Endothelial cell of umbilical vein (primary cell): ENCODE data around the gene PRAMEF1. TPM values are rescaled to one million over a fixed set of nuclear protein-coding genes. Genes with fewer than 3 reads are reported as not detected.

Source experiments
- BruUV-seq: library from RNA; stranded (reverse); fragments of 400-500 nt; replicated peaks from 2 replicates; lab custom pipeline; 2021; lab: Mats Ljungman, UMichigan
- CTCF ChIA-PET: fragments of 300-600, 350-600 bp; sonication (Branson Sonifier 250); formaldehyde crosslinking; loops from one replicate; lab custom pipeline; 2021; ENCODE audit warnings: antibody characterized with exemption, inconsistent platforms; lab: Charles Lee
- POLR2A ChIA-PET: fragments of 300-600, 350-600 bp; sonication (Branson Sonifier 250); formaldehyde crosslinking; loops from one replicate; lab custom pipeline; 2021; ENCODE audit warnings: antibody characterized with exemption, inconsistent platforms; lab: Charles Lee
- DNase-seq: peaks from one replicate; pipeline ENCODE4 v3.0.0-alpha.2; 2011; ENCODE audit warnings: low read depth, low spot score
- FAIRE-seq: peaks from 2 replicates; lab custom pipeline; 2011; peaks lifted over from hg19 to GRCh38; lab: Jason Lieb, UNC
- H2AFZ ChIP-seq: 2 replicates; pipeline ENCODE4 v1.6.0; 2012; ENCODE audit warnings: low read depth, low read length, control low read depth, inconsistent platforms
- H3K27ac ChIP-seq: 2 replicates; pipeline ENCODE4 v1.5.1; 2011; ENCODE audit warnings: low read depth, mild to moderate bottlenecking, control low read depth, low read length, moderate library complexity; ENCODE audit not compliant: insufficient read depth
- H3K27me3 ChIP-seq, 2 experiments: 2 replicates each; pipeline versions ENCODE4 v1.6.0 to v1.6.1; 2011; ENCODE audit warnings: low read length in 2 of 2, mixed read lengths in 1 of 2; ENCODE audit not compliant: control insufficient read depth in 2 of 2, insufficient read depth in 2 of 2
- H3K36me3 ChIP-seq, 2 experiments: 2 replicates in 1 of 2; 3 replicates in 1 of 2; pipeline ENCODE4 v1.5.1; 2011; ENCODE audit warnings: low read length in 2 of 2, mild to moderate bottlenecking in 1 of 2, moderate library complexity in 1 of 2; ENCODE audit not compliant: control insufficient read depth in 2 of 2, insufficient read depth in 2 of 2; ENCODE audit errors: extremely low read depth in 1 of 2
- H3K4me1 ChIP-seq: 3 replicates; pipeline ENCODE4 v1.5.1; 2011; ENCODE audit warnings: mild to moderate bottlenecking, low read length; ENCODE audit not compliant: control insufficient read depth, insufficient read depth; ENCODE audit errors: extremely low read depth
- H3K4me2 ChIP-seq: 2 replicates; pipeline ENCODE4 v1.6.1; 2011; ENCODE audit warnings: low read length, control low read depth, mixed read lengths; ENCODE audit not compliant: insufficient read depth
- H3K4me3 ChIP-seq, 3 experiments: fragments of 200-600 bp in 1 of 3; sonication (generic), shearing (Covaris generic) in 1 of 3; replicated peaks in 1 of 3; 2 replicates each; pipeline ENCODE4 v1.5.1; 2011 to 2016; ENCODE audit warnings: control low read depth in 3 of 3, low read length in 3 of 3, mild to moderate bottlenecking in 2 of 3, inconsistent platforms in 1 of 3, low read depth in 1 of 3, moderate library complexity in 1 of 3; ENCODE audit not compliant: insufficient read depth in 1 of 3
- H3K79me2 ChIP-seq: 2 replicates; pipeline ENCODE4 v1.6.0; 2012; ENCODE audit warnings: low read length, inconsistent platforms; ENCODE audit not compliant: control insufficient read depth, insufficient read depth
- H3K9ac ChIP-seq: replicated peaks from 2 replicates; pipeline ENCODE3; 2011; ENCODE audit warnings: low read length, control low read depth; ENCODE audit not compliant: insufficient read depth; ENCODE audit errors: extremely low read depth
- H3K9me1 ChIP-seq: replicated peaks from 3 replicates; pipeline ENCODE4 v1.6.0; 2011; ENCODE audit warnings: mild to moderate bottlenecking, low read length; ENCODE audit not compliant: control insufficient read depth, insufficient read depth; ENCODE audit errors: extremely low read depth
- H3K9me3 ChIP-seq: replicated peaks from 2 replicates; pipeline ENCODE4 v1.5.1; 2012; ENCODE audit warnings: low read length, inconsistent platforms; ENCODE audit not compliant: control insufficient read depth, insufficient read depth
- H4K20me1 ChIP-seq: replicated peaks from 2 replicates; pipeline ENCODE3; 2011; ENCODE audit warnings: mild to moderate bottlenecking, low read length; ENCODE audit not compliant: control insufficient read depth, insufficient read depth; ENCODE audit errors: extremely low read depth
- EZH2 ChIP-seq: IDR thresholded peaks from 2 replicates; pipeline ENCODE4 v1.6.1; 2012; ENCODE audit warnings: borderline replicate concordance, low read depth, mild to moderate bottlenecking, moderate library complexity, low read length, inconsistent platforms; ENCODE audit not compliant: severe bottlenecking
- FOS ChIP-seq: IDR thresholded peaks from 2 replicates; pipeline ENCODE4 v1.6.1; 2011; ENCODE audit warnings: mild to moderate bottlenecking, low read length, moderate library complexity, borderline replicate concordance; ENCODE audit not compliant: insufficient read depth
- JUN ChIP-seq: IDR thresholded peaks from 2 replicates; pipeline ENCODE4 v1.6.1; 2011; ENCODE audit warnings: borderline replicate concordance, low read depth; ENCODE audit not compliant: insufficient read length, insufficient read depth
- MYC ChIP-seq: IDR thresholded peaks from one replicate; pipeline ENCODE4 v1.6.1; 2011; ENCODE audit warnings: mild to moderate bottlenecking, low read depth, low read length
- POLR2AphosphoS5 ChIP-seq: IDR thresholded peaks from 2 replicates; pipeline ENCODE4 v1.6.1; 2012; ENCODE audit warnings: low read depth, mild to moderate bottlenecking, control low read depth, low read length, moderate library complexity; ENCODE audit not compliant: insufficient read depth
- dilution Hi-C: fragments of 300-500 bp; cut with MboI; formaldehyde crosslinking; loops from one replicate; pipeline ENCODE4 v1.15.0; 2019; ENCODE audit warnings: low sequenced_read_pairs; ENCODE audit not compliant: extremely low pct_ligation_motif_present
- intact Hi-C: fragments of 100-400 bp; cut with micrococcal nuclease; formaldehyde crosslinking; loops from one replicate; pipeline ENCODE4 v1.10.0; 2022
- polyA plus RNA-seq, 4 experiments: library from polyadenylated mRNA; depleted of rRNA in 3 of 4; stranded (reverse) in 3 of 4; unstranded in 1 of 4; fragments of >200 nt; gene quantifications; 2 replicates each; pipeline versions ENCODE4 v1.2.1 to v1.2.3, GENCODE V29; 2011 to 2012; ENCODE audit warnings: missing spikeins in 1 of 4
- total RNA-seq: library from RNA; stranded (reverse); gene quantifications from 2 replicates; pipeline ENCODE4 v1.2.3, GENCODE V29; 2021
- TF ChIP-seq, protein P1 (sequence below), 2 donors: IDR thresholded peaks; 1 replicate in 1 of 2; 2 replicates in 1 of 2; pipeline ENCODE4 v1.5.1; 2011; ENCODE audit warnings: low read length in 2 of 2, mild to moderate bottlenecking in 2 of 2, moderate library complexity in 2 of 2, control low read depth in 1 of 2, inconsistent platforms in 1 of 2, low read depth in 1 of 2; ENCODE audit not compliant: insufficient read depth in 1 of 2; ENCODE audit errors: extremely low read depth in 1 of 2
- TF ChIP-seq, protein P2 (sequence below): IDR thresholded peaks from 2 replicates; pipeline ENCODE4 v1.6.1; 2011; ENCODE audit not compliant: insufficient read depth, insufficient read length

The PRAMEF1 gene
- total and polyA plus RNA-seq, 2 donors (not counting 3 experiments of a cell fraction or from before 2014, with no cell fraction given) = not detected

DNA sequence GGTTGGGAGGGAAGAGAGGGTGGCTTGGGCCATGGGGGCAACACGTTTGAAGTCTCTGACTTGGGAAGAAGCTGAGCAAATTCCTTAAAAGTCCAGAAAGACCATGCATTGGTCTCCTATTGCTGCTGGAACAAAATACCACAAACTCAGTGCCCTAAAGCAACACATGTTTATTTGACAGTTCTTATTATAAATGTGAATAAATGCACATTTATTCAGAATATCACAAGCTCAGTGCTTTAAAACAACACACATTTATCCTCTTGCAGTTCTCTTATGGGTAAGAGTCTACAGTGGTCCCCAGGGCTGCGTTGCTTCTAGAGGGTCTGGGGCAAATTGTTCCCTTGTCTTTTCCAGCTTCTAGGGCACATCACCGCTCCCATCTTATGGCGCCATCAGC, 27.7 kb upstream of the PRAMEF1 start:
- H3K4me1 ChIP-seq = no peaks in the 10 kb centered on the region
- ChIA-PET CTCF (no interaction called here), POLR2A (no interaction called here)
- FAIRE-seq = no peak
- H3K36me3 ChIP-seq = no peaks in the 10 kb centered on the region
- H3K79me2 ChIP-seq = no peaks in the 10 kb centered on the region
- TF ChIP-seq EZH2 (no peak), MYC (no peak), POLR2AphosphoS5 (no peak), JUN (no peak), FOS (no peak)
- TF ChIP-seq, protein P1, sequence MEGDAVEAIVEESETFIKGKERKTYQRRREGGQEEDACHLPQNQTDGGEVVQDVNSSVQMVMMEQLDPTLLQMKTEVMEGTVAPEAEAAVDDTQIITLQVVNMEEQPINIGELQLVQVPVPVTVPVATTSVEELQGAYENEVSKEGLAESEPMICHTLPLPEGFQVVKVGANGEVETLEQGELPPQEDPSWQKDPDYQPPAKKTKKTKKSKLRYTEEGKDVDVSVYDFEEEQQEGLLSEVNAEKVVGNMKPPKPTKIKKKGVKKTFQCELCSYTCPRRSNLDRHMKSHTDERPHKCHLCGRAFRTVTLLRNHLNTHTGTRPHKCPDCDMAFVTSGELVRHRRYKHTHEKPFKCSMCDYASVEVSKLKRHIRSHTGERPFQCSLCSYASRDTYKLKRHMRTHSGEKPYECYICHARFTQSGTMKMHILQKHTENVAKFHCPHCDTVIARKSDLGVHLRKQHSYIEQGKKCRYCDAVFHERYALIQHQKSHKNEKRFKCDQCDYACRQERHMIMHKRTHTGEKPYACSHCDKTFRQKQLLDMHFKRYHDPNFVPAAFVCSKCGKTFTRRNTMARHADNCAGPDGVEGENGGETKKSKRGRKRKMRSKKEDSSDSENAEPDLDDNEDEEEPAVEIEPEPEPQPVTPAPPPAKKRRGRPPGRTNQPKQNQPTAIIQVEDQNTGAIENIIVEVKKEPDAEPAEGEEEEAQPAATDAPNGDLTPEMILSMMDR (IDR thresholded peaks at IDR 0.05; ENCODE audit: extremely low read depth in 1 of 2, insufficient read depth in 1 of 2, low read depth in 1 of 2, low read length in 2 of 2) = no peak
- TF ChIP-seq, protein P2, sequence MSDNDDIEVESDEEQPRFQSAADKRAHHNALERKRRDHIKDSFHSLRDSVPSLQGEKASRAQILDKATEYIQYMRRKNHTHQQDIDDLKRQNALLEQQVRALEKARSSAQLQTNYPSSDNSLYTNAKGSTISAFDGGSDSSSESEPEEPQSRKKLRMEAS = no peak
- no peaks in the 10 kb centered on the region for H3K9me3 ChIP-seq
- DNase-seq = no peak
- BruUV-seq = no TSS peak
- intact Hi-C loops (no loop called here), dilution Hi-C loops (no loop called here)
- no peaks in the 10 kb centered on the region for H3K9me1 ChIP-seq
- no peaks in the 10 kb centered on the region for H4K20me1 ChIP-seq
- no peaks in the 10 kb centered on the region for H3K27me3 ChIP-seq
- no peak overlapping the region for H3K4me2 ChIP-seq
- no peak overlapping the region for H3K4me3 ChIP-seq
- no peak overlapping the region for H3K27ac ChIP-seq
- H3K9ac ChIP-seq = no peak overlapping the region
- H2AFZ ChIP-seq = no peak overlapping the region
